Measurements from ENCODE around the gene STARD9. TPM values are rescaled to one million over a fixed set of nuclear protein-coding genes. Genes with fewer than 3 reads are reported as not detected.
A peak's percentile ranks its signal among the peaks of the same experiment; 100 is the strongest.

The STARD9 gene
- total and polyA plus RNA-seq, 2 donors from 2014 or later, result 1.1 to 7.2 TPM

GRCh38 chr15:42544853-42545629, 30.4 kb upstream of the STARD9 start:
- Histone ChIP-seq H3K27ac (ENCODE audit: low read depth in 2 of 2, low read length in 2 of 2) (no peak overlapping the region), H3K9me3 (ENCODE audit: control insufficient read depth in 2 of 3, insufficient read depth in 1 of 3, low read length in 3 of 3) (no peaks in the 10 kb centered on the region), H3K4me1 (ENCODE audit: control insufficient read depth in 2 of 3, insufficient read depth in 2 of 3, low read depth in 1 of 3, low read length in 3 of 3) (peaks cover 0 to 8% (median 8%) of the 10 kb centered on the region in 3 donors), H3K27me3 (ENCODE audit: control insufficient read depth, insufficient read depth, low read length) (no peaks in the 10 kb centered on the region), H3K36me3 (ENCODE audit: control insufficient read depth in 2 of 3, insufficient read depth in 3 of 3, low read length in 3 of 3) (peaks cover 0 to 10% (median 4%) of the 10 kb centered on the region in 3 donors), H3K9ac (ENCODE audit: low read length in 3 of 3) (no peak overlapping the region), H3K4me3 (ENCODE audit: low read length in 3 of 3) (no peak overlapping the region)
- intact Hi-C loops (cut with DNase I), result no loop called here
- DNase-seq (no peak), FAIRE-seq (no peak)
- TF ChIP-seq, protein P1, sequence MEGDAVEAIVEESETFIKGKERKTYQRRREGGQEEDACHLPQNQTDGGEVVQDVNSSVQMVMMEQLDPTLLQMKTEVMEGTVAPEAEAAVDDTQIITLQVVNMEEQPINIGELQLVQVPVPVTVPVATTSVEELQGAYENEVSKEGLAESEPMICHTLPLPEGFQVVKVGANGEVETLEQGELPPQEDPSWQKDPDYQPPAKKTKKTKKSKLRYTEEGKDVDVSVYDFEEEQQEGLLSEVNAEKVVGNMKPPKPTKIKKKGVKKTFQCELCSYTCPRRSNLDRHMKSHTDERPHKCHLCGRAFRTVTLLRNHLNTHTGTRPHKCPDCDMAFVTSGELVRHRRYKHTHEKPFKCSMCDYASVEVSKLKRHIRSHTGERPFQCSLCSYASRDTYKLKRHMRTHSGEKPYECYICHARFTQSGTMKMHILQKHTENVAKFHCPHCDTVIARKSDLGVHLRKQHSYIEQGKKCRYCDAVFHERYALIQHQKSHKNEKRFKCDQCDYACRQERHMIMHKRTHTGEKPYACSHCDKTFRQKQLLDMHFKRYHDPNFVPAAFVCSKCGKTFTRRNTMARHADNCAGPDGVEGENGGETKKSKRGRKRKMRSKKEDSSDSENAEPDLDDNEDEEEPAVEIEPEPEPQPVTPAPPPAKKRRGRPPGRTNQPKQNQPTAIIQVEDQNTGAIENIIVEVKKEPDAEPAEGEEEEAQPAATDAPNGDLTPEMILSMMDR (IDR thresholded peaks at IDR 0.05; ENCODE audit: borderline replicate concordance, extremely low read depth, insufficient read depth), result no peak

DNA sequence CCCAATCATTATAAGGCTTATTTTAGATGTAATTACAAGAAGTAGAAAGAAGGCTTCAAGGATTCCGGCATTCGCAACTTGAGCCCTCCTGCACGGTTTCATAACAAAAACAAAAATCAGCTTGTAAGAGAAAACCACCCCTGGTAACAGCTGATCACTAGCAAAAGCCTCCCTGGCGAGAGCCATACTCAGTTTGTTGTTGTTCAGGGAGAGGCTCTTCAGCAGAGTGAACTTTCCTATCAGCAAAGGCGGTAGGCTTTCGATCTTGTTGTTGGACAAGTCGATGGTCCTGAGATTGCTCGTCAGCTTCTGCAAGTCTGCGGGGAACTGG, 27.5 kb upstream of the STARD9 start:
- FAIRE-seq (no peak), DNase-seq (no peak)
- Histone ChIP-seq H3K9ac (ENCODE audit: low read length in 3 of 3) (peak overlapping the region; percentile 94 to 100 (median 97)), H3K4me1 (ENCODE audit: control insufficient read depth in 2 of 3, insufficient read depth in 2 of 3, low read depth in 1 of 3, low read length in 3 of 3) (peaks cover 0 to 8% (median 8%) of the 10 kb centered on the region in 3 donors), H3K4me3 (ENCODE audit: low read length in 3 of 3) (peak overlapping the region; percentile 89 to 100 (median 99)), H3K27me3 (ENCODE audit: control insufficient read depth, insufficient read depth, low read length) (no peaks in the 10 kb centered on the region), H3K27ac (ENCODE audit: low read depth in 2 of 2, low read length in 2 of 2) (peak overlapping the region; percentile 76 to 77), H3K9me3 (ENCODE audit: control insufficient read depth in 2 of 3, insufficient read depth in 1 of 3, low read length in 3 of 3) (no peaks in the 10 kb centered on the region), H3K36me3 (ENCODE audit: control insufficient read depth in 2 of 3, insufficient read depth in 3 of 3, low read length in 3 of 3) (peaks cover 0 to 10% (median 4%) of the 10 kb centered on the region in 3 donors)
- TF ChIP-seq, protein P1 (IDR thresholded peaks at IDR 0.05; ENCODE audit: borderline replicate concordance, extremely low read depth, insufficient read depth), result no peak
- intact Hi-C loops (cut with DNase I), result no loop called here

DNA sequence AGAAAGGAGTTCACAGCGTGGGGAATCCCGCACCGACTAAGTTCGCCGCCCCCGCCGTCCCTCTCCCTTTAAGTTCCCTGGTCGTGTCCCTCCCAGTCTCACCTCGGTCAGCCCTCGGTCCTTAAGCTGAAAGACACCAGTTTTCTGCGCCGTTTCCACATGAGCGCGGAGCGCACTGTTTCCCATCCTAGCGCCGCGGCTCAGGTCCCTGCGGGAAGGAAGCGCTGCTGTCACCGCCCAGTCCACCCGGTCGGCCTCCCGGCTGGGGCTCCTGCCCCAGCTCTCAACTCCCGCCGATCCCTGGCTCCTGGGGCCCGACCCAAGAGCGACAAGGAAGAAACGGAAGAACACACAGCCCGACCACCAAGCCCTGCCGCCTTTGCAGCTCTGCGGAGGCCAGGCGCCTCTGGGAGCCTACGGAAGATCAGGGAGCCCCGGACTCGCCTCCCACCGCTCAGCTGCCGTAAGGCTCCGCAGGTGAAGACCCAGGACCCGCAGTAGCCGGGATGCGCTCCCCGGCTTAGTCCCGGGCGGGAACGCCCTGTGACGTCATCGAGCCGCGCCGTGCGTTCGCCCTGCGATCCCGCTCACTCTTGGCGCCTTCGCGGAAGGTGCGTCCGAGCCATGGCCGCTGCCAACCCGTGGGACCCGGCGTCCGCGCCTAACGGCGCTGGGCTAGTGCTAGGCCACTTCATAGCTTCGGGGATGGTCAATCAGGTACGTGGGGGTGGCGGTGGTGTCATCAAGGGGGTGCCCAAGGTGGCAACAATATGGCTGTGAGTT, 27.0 kb upstream of the STARD9 start, which contains the start of the genes HAUS2 and LRRC57:
TSS of gene HAUS2 (plus strand) at position 590 of the 783 bp plus-strand sequence. CDS start at position 625, 35 bp downstream.
TSS of gene LRRC57 (minus strand) at position 545 of the 783 bp plus-strand sequence. CDS start at position 186, 359 bp downstream.
- peak within 1 kb of the TSS; percentile 94 to 100 (median 97) for H3K9ac ChIP-seq (ENCODE audit: low read length in 3 of 3)
- FAIRE-seq, result no peak

More for the DNA sequence above, 27.0 kb upstream of the STARD9 start, which contains the start of the genes HAUS2 and LRRC57:
- intact Hi-C loops (cut with DNase I), result no loop called here
- H3K4me1 ChIP-seq (ENCODE audit: control insufficient read depth in 2 of 3, insufficient read depth in 2 of 3, low read depth in 1 of 3, low read length in 3 of 3), result peaks cover 0 to 8% (median 8%) of the 10 kb centered on the region in 3 donors
- peak within 1 kb of the TSS; percentile 89 to 100 (median 99) for H3K4me3 ChIP-seq (ENCODE audit: low read length in 3 of 3)
- TF ChIP-seq, protein P1 (IDR thresholded peaks at IDR 0.05; ENCODE audit: borderline replicate concordance, extremely low read depth, insufficient read depth), result peak; percentile 15
- H3K27me3 ChIP-seq (ENCODE audit: control insufficient read depth, insufficient read depth, low read length), result no peaks in the 10 kb centered on the region
- peak; percentile 91 to 95 (median 94) for DNase-seq
- peaks cover 0 to 7% (median 4%) of the 10 kb centered on the region in 3 donors for H3K36me3 ChIP-seq (ENCODE audit: control insufficient read depth in 2 of 3, insufficient read depth in 3 of 3, low read length in 3 of 3)
- H3K9me3 ChIP-seq (ENCODE audit: control insufficient read depth in 2 of 3, insufficient read depth in 1 of 3, low read length in 3 of 3), result no peaks in the 10 kb centered on the region
- peak within 1 kb of the TSS; percentile 76 to 77 for H3K27ac ChIP-seq (ENCODE audit: low read depth in 2 of 2, low read length in 2 of 2)
